ENCODE measurements around the gene PTPRZ1. TPM values are rescaled to one million over a fixed set of nuclear protein-coding genes. Genes with fewer than 3 reads are reported as not detected.
A peak's percentile ranks its signal among the peaks of the same experiment; 100 is the strongest.

Gene PTPRZ1
- total RNA-seq, 4 donors from 2014 or later = 3.5 to 26.4 (median 11.0) TPM

DNA sequence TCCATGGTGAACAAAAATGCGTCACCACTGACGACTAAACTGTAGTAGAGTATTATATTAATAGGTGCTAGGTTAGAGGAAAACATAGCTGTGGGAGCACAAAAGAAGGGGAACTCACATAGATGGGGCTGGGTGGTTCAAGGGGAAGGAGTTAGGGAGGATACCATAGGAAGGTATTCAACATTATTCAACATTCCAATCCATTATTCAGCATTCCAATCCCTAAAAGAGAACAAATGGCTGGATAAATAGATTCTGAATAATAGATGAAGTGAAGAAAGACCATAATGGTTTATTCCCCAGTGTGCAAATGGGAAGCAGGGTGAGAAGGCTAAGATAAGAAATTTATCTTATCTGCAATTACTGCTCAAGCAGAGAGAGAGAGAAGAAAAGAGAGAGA lies 209.7 kb downstream of the PTPRZ1 start:
- WGBS, 2 donors = 93 to 97% methylated on average over 2 of the region's 2 CpGs
- peaks cover 0 to 82% (median 0%) of the 10 kb centered on the region in 3 donors for H3K36me3 ChIP-seq
- H3K4me3 ChIP-seq = no peak overlapping the region
- TF ChIP-seq POLR2A (IDR thresholded peaks at IDR 0.05) (no peak), EP300 (IDR thresholded peaks at IDR 0.05) (no peak)
- TF ChIP-seq, protein P1, sequence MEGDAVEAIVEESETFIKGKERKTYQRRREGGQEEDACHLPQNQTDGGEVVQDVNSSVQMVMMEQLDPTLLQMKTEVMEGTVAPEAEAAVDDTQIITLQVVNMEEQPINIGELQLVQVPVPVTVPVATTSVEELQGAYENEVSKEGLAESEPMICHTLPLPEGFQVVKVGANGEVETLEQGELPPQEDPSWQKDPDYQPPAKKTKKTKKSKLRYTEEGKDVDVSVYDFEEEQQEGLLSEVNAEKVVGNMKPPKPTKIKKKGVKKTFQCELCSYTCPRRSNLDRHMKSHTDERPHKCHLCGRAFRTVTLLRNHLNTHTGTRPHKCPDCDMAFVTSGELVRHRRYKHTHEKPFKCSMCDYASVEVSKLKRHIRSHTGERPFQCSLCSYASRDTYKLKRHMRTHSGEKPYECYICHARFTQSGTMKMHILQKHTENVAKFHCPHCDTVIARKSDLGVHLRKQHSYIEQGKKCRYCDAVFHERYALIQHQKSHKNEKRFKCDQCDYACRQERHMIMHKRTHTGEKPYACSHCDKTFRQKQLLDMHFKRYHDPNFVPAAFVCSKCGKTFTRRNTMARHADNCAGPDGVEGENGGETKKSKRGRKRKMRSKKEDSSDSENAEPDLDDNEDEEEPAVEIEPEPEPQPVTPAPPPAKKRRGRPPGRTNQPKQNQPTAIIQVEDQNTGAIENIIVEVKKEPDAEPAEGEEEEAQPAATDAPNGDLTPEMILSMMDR (IDR thresholded peaks at IDR 0.05) = no peak
- no peaks in the 10 kb centered on the region for H3K9me3 ChIP-seq
- H3K27ac ChIP-seq = no peak overlapping the region
- no peaks in the 10 kb centered on the region for H3K4me1 ChIP-seq
- DNase-seq (ENCODE audit: low spot score in 2 of 2) = no peak
- H3K27me3 ChIP-seq = no peaks in the 10 kb centered on the region

DNA sequence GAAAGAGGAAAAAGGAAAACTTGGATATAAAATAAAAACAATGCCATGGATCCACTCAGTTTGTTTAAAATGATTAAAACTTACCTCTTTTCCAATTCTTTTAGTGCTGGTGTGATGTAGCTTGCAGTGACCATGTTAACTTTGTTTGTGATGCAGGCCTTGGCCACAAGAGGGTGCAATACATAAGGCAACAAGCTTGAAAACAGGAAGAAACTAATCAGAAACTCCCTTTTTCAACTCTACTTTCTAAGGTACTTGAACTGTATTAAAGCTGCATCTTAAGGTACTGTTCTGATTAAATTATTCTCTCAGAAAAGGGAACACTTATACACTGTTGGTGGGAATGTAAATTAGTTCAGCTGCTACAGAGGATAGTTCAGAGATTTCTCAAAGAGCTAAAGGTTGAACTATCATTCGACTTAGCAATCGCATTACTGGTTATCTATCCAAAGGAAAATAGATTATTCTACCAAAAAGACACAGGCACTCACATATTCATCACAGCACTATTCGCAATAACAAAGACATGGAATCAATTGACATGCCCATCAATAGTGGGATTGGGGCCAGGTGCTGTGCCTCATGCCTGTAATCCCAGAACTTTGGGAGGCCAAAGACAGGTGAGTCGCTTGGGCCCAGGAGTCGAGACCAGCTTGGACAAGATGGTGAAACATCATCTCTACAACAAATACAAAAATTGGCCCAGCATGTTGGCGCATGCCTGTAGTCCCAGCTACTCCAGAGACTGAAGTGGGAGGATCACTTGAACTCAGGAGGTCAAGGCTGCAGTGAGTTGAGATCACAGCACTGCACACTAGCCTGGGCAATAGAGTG lies 220.2 kb downstream of the PTPRZ1 start:
- Histone ChIP-seq H3K4me1 (no peaks in the 10 kb centered on the region), H3K36me3 (peaks cover 0 to 46% (median under 1%) of the 10 kb centered on the region in 3 donors), H3K9me3 (no peaks in the 10 kb centered on the region), H3K4me3 (no peak overlapping the region), H3K27ac (no peak overlapping the region), H3K27me3 (no peaks in the 10 kb centered on the region)
- no peak for TF ChIP-seq POLR2A (IDR thresholded peaks at IDR 0.05)
- TF ChIP-seq, protein P1 (IDR thresholded peaks at IDR 0.05) = peak; percentile 58 to 72 (median 67)
- 93 to 98% methylated on average over 6 of the region's 6 CpGs for WGBS, 2 donors
- peak; percentile 55 to 89 for DNase-seq (ENCODE audit: low spot score in 2 of 2)

- Histone ChIP-seq H3K9me3 (no peaks in the 10 kb centered on the region), H3K36me3 (peaks cover 0 to 40% (median 0%) of the 10 kb centered on the region in 3 donors), H3K4me1 (no peaks in the 10 kb centered on the region), H3K27me3 (no peaks in the 10 kb centered on the region), H3K27ac (no peak overlapping the region), H3K4me3 (no peak overlapping the region)
- TF ChIP-seq POLR2A (IDR thresholded peaks at IDR 0.05) (no peak), EP300 (IDR thresholded peaks at IDR 0.05) (no peak)
- TF ChIP-seq, protein P1 (IDR thresholded peaks at IDR 0.05) = no peak
- DNase-seq (ENCODE audit: low spot score in 2 of 2) = no peak
- WGBS, 2 donors = 94 to 100% methylated on average over 1 of the region's 1 CpG
Measured at GRCh38 chr7:122094549-122094948, 221.6 kb downstream of the PTPRZ1 start.

GRCh38 chr7:122095642-122096041 lies 222.7 kb downstream of the PTPRZ1 start:
- H3K27ac ChIP-seq = no peak overlapping the region
- peaks cover 0 to 41% (median 0%) of the 10 kb centered on the region in 3 donors for H3K36me3 ChIP-seq
- WGBS, 2 donors = 62 to 88% methylated on average over 4 of the region's 4 CpGs
- no peak overlapping the region for H3K4me3 ChIP-seq
- no peak for DNase-seq (ENCODE audit: low spot score in 2 of 2)
- TF ChIP-seq POLR2A (IDR thresholded peaks at IDR 0.05) (no peak), EP300 (IDR thresholded peaks at IDR 0.05) (no peak)
- no peaks in the 10 kb centered on the region for H3K27me3 ChIP-seq
- H3K4me1 ChIP-seq = no peaks in the 10 kb centered on the region
- H3K9me3 ChIP-seq = no peaks in the 10 kb centered on the region

DNA sequence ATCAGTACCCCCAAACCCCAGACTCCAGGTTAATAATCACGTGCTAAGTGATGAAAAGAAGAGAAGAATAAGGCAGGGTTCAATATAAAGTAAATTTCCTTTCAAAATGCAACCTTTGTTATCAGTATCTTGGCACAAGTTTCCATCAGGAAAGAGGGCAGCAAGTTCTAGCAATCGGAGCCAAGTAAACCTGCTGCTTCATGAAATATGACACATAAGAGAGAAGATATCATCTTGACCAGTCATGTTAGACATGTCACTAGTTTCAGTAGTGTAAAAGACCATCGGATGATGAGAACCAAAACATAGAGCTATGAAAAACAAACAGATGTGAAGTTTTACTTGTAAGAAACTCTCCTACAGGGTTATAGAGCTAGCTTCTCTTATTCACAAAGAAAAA lies 227.1 kb downstream of the PTPRZ1 start:
- Histone ChIP-seq H3K4me1 (no peaks in the 10 kb centered on the region), H3K4me3 (no peak overlapping the region), H3K36me3 (peaks cover 0 to 69% (median 5%) of the 10 kb centered on the region in 3 donors), H3K27ac (no peak overlapping the region), H3K9me3 (peaks cover 0 to 31% (median 6%) of the 10 kb centered on the region in 4 donors), H3K27me3 (no peaks in the 10 kb centered on the region)
- WGBS, 2 donors = 86 to 91% methylated on average over 3 of the region's 3 CpGs
- no peak for DNase-seq (ENCODE audit: low spot score in 2 of 2)
- TF ChIP-seq, protein P1 (IDR thresholded peaks at IDR 0.05) = no peak
- TF ChIP-seq POLR2A (IDR thresholded peaks at IDR 0.05) = no peak
- no peak for TF ChIP-seq EP300 (IDR thresholded peaks at IDR 0.05)
